ENCODE measurements around the gene MYL9.

Gene MYL9
- 0 to 0.39 (median 0) reads per million in 3 donors for total RNA-seq

- no peak for DNase-seq
- peaks cover 4% of the 10 kb centered on the region for H3K4me1 ChIP-seq (ENCODE audit: control insufficient read depth, insufficient read depth, low read length, poor library complexity, severe bottlenecking)
- no peaks in the 10 kb centered on the region for H3K9me3 ChIP-seq (ENCODE audit: control insufficient read depth, low read length)
- H3K36me3 ChIP-seq (ENCODE audit: control insufficient read depth, insufficient read depth, low read length), result no peaks in the 10 kb centered on the region
- no peak within 1 kb of the TSS for H3K4me3 ChIP-seq (ENCODE audit: insufficient read depth, low read depth, low read length, poor library complexity, severe bottlenecking)
- no peak within 1 kb of the TSS for H3K27ac ChIP-seq (ENCODE audit: insufficient read depth, low read length, poor library complexity, severe bottlenecking)
- H3K27me3 ChIP-seq (replicated peaks; ENCODE audit: control insufficient read depth, insufficient read depth, low read length, poor library complexity, severe bottlenecking), result peaks cover 10% of the 10 kb centered on the region
These were observed at the start of gene MYL9 for GRCh38 chr20:36541227-36541767. Gene MYL9 (plus strand): TSS chr20:36541519. CDS start chr20:36544885, 3,366 bp downstream.

GRCh38 chr20:36491901-36492617, 49.3 kb upstream of the MYL9 start:
- Histone ChIP-seq H3K9me3 (ENCODE audit: control insufficient read depth, low read length) (no peaks in the 10 kb centered on the region), H3K36me3 (ENCODE audit: control insufficient read depth, insufficient read depth, low read length) (peaks cover 14% of the 10 kb centered on the region), H3K4me3 (ENCODE audit: insufficient read depth, low read depth, low read length, poor library complexity, severe bottlenecking) (peak overlapping the region; percentile 30), H3K4me1 (ENCODE audit: control insufficient read depth, insufficient read depth, low read length, poor library complexity, severe bottlenecking) (peaks cover 30% of the 10 kb centered on the region), H3K27ac (ENCODE audit: insufficient read depth, low read length, poor library complexity, severe bottlenecking) (peak overlapping the region; percentile 65), H3K27me3 (replicated peaks; ENCODE audit: control insufficient read depth, insufficient read depth, low read length, poor library complexity, severe bottlenecking) (no peaks in the 10 kb centered on the region)
- DNase-seq, result peak; percentile 7 to 31 (median 30)

DNA sequence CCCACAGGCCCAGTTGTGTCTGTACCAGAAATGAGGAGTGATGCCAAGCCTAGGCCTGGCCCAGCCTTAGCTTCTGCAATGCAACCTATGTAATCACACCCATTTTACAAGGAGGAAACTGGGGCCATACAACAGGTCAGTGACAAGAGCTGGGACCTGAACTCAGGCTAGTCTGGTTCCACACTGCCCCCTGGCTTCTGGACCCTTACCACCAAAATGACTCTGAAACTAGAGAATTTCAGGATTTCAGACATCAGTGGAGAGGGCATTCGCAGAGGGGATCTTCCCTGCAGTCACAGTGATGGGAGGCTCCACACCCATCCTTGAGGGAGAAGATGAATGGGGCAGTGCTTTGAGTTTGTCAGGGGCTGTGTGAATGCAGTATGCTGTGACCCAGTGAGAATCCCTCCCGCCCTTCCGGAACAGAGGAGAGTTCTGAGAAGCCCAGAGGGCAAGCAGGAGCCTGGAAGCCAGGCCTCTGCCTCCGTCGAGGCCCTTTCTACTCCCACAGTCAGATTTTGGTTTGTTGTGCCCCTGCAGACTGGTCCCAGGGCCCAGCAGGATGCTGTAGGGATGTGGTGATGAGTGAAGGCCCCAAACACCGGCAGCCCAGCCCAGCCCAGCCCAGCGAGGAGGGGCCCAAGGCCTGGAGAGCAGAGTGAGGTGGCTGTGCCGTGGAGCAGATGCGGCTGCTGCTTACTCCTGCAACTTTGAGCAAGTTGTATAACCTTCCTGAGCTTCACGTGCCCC, 48.1 kb upstream of the MYL9 start:
- Histone ChIP-seq H3K4me1 (ENCODE audit: control insufficient read depth, insufficient read depth, low read length, poor library complexity, severe bottlenecking) (peaks cover 30% of the 10 kb centered on the region), H3K36me3 (ENCODE audit: control insufficient read depth, insufficient read depth, low read length) (peaks cover 26% of the 10 kb centered on the region), H3K4me3 (ENCODE audit: insufficient read depth, low read depth, low read length, poor library complexity, severe bottlenecking) (no peak overlapping the region), H3K27ac (ENCODE audit: insufficient read depth, low read length, poor library complexity, severe bottlenecking) (peak overlapping the region; percentile 65), H3K27me3 (replicated peaks; ENCODE audit: control insufficient read depth, insufficient read depth, low read length, poor library complexity, severe bottlenecking) (no peaks in the 10 kb centered on the region), H3K9me3 (ENCODE audit: control insufficient read depth, low read length) (no peaks in the 10 kb centered on the region)
- no peak for DNase-seq

DNA sequence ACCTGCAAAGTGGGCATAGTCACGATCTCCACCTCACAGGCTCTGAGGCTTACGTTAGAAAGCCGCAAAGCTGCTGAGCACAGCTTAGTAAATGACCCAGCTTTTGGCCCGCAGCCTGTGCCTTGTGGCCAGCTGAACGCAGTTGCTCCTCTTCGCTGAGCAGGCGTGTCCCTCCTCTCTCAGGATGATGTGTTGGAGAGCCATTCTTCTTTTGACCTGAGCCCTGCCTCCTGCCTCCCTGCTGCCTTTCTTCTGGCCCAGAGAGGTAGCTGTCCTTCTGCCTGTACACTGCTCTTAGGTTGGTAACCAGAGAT, 47.6 kb upstream of the MYL9 start:
- no peaks in the 10 kb centered on the region for H3K9me3 ChIP-seq (ENCODE audit: control insufficient read depth, low read length)
- peaks cover 31% of the 10 kb centered on the region for H3K36me3 ChIP-seq (ENCODE audit: control insufficient read depth, insufficient read depth, low read length)
- H3K27me3 ChIP-seq (replicated peaks; ENCODE audit: control insufficient read depth, insufficient read depth, low read length, poor library complexity, severe bottlenecking), result no peaks in the 10 kb centered on the region
- peaks cover 30% of the 10 kb centered on the region for H3K4me1 ChIP-seq (ENCODE audit: control insufficient read depth, insufficient read depth, low read length, poor library complexity, severe bottlenecking)
- no peak overlapping the region for H3K4me3 ChIP-seq (ENCODE audit: insufficient read depth, low read depth, low read length, poor library complexity, severe bottlenecking)
- DNase-seq, result no peak
- H3K27ac ChIP-seq (ENCODE audit: insufficient read depth, low read length, poor library complexity, severe bottlenecking), result no peak overlapping the region

DNA sequence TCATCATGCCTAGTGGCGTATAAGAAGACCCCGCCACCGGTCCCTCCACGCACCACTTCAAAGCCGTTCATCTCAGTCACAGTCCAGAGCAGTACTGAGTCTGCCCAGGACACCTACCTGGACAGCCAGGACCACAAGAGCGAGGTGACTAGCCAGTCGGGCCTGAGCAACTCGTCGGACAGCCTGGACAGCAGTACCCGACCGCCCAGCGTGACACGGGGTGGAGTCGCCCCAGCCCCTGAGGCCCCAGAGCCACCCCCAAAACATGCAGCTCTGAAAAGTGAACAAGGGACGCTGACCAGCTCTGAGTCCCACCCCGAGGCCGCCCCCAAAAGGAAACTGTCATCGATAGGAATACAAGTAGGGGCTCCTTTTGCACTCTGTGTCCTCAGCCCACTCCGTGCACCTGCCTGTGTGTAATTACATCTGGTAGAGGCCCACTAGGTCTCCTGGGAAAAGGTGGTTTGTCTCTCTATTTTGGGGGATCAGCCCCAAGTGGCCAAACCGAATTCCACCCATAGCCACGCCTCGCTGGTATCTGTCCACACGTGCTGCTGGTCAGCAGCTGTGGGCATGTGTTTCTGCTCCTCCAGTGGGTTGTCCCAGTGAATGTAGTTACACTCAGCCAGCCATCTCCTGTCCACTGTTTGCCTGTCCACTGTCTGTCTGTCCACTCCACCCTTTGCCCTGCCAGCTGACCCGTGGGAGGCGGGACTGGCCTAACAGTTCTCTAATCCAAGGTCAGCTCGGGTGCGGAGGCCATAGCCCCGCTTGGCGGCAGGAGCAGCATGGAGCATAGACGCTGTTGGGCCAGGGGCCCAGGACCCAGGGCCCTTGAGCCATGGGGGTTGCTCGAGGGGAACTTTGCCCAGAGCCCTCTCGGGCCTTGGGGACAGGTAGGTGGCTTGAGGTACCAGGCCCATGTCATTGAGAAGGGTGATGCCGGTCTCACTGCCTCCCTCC, 44.3 kb upstream of the MYL9 start:
- H3K9me3 ChIP-seq (ENCODE audit: control insufficient read depth, low read length), result no peaks in the 10 kb centered on the region
- peaks cover 15% of the 10 kb centered on the region for H3K4me1 ChIP-seq (ENCODE audit: control insufficient read depth, insufficient read depth, low read length, poor library complexity, severe bottlenecking)
- H3K36me3 ChIP-seq (ENCODE audit: control insufficient read depth, insufficient read depth, low read length), result peaks cover 52% of the 10 kb centered on the region
- no peaks in the 10 kb centered on the region for H3K27me3 ChIP-seq (replicated peaks; ENCODE audit: control insufficient read depth, insufficient read depth, low read length, poor library complexity, severe bottlenecking)
- no peak overlapping the region for H3K27ac ChIP-seq (ENCODE audit: insufficient read depth, low read length, poor library complexity, severe bottlenecking)
- DNase-seq, result no peak
- no peak overlapping the region for H3K4me3 ChIP-seq (ENCODE audit: insufficient read depth, low read depth, low read length, poor library complexity, severe bottlenecking)

GRCh38 chr20:36497856-36498255, 43.5 kb upstream of the MYL9 start:
- H3K4me1 ChIP-seq (ENCODE audit: control insufficient read depth, insufficient read depth, low read length, poor library complexity, severe bottlenecking), result peaks cover 7% of the 10 kb centered on the region
- no peak overlapping the region for H3K27ac ChIP-seq (ENCODE audit: insufficient read depth, low read length, poor library complexity, severe bottlenecking)
- DNase-seq, result no peak

GRCh38 chr20:36498386-36499179, 42.7 kb upstream of the MYL9 start:
- no peak for DNase-seq
- Histone ChIP-seq H3K4me1 (ENCODE audit: control insufficient read depth, insufficient read depth, low read length, poor library complexity, severe bottlenecking) (no peaks in the 10 kb centered on the region), H3K36me3 (ENCODE audit: control insufficient read depth, insufficient read depth, low read length) (peaks cover 56% of the 10 kb centered on the region), H3K27me3 (replicated peaks; ENCODE audit: control insufficient read depth, insufficient read depth, low read length, poor library complexity, severe bottlenecking) (no peaks in the 10 kb centered on the region), H3K9me3 (ENCODE audit: control insufficient read depth, low read length) (no peaks in the 10 kb centered on the region), H3K4me3 (ENCODE audit: insufficient read depth, low read depth, low read length, poor library complexity, severe bottlenecking) (no peak overlapping the region), H3K27ac (ENCODE audit: insufficient read depth, low read length, poor library complexity, severe bottlenecking) (no peak overlapping the region)

More at GRCh38 chr20:36497856-36498255, 43.5 kb upstream of the MYL9 start:
- Histone ChIP-seq H3K9me3 (ENCODE audit: control insufficient read depth, low read length) (no peaks in the 10 kb centered on the region), H3K4me3 (ENCODE audit: insufficient read depth, low read depth, low read length, poor library complexity, severe bottlenecking) (no peak overlapping the region), H3K27me3 (replicated peaks; ENCODE audit: control insufficient read depth, insufficient read depth, low read length, poor library complexity, severe bottlenecking) (no peaks in the 10 kb centered on the region), H3K36me3 (ENCODE audit: control insufficient read depth, insufficient read depth, low read length) (peaks cover 53% of the 10 kb centered on the region)

- Histone ChIP-seq H3K4me3 (ENCODE audit: insufficient read depth, low read depth, low read length, poor library complexity, severe bottlenecking) (no peak overlapping the region), H3K4me1 (ENCODE audit: control insufficient read depth, insufficient read depth, low read length, poor library complexity, severe bottlenecking) (no peaks in the 10 kb centered on the region), H3K9me3 (ENCODE audit: control insufficient read depth, low read length) (no peaks in the 10 kb centered on the region), H3K36me3 (ENCODE audit: control insufficient read depth, insufficient read depth, low read length) (peaks cover 62% of the 10 kb centered on the region), H3K27me3 (replicated peaks; ENCODE audit: control insufficient read depth, insufficient read depth, low read length, poor library complexity, severe bottlenecking) (no peaks in the 10 kb centered on the region), H3K27ac (ENCODE audit: insufficient read depth, low read length, poor library complexity, severe bottlenecking) (no peak overlapping the region)
- DNase-seq, result no peak
These were observed 42.1 kb upstream of the MYL9 start for GRCh38 chr20:36499211-36499610.

Measured in effector memory CD4-positive, alpha-beta T cell (primary cell).